Measurements from ENCODE around the gene LRRC49. TPM values are rescaled to one million over a fixed set of nuclear protein-coding genes. Genes with fewer than 3 reads are reported as not detected.

LRRC49 gene
- total RNA-seq, 1 experiment from 2014 or later = 8.4 TPM

- in situ Hi-C loops (cut with HindIII; ENCODE audit: low pct_unique_long_range_greater_than_20kb, low sequenced_read_pairs) = no loop called here
These were observed 165.0 kb downstream of the LRRC49 start for GRCh38 chr15:71057581-71057980.

GRCh38 chr15:71060983-71061382, 168.4 kb downstream of the LRRC49 start:
- no peak for DNase-seq (ENCODE audit: low read depth)
- in situ Hi-C loops (cut with HindIII; ENCODE audit: low pct_unique_long_range_greater_than_20kb, low sequenced_read_pairs) = no loop called here

More at GRCh38 chr15:71057581-71057980, 165.0 kb downstream of the LRRC49 start:
- DNase-seq (ENCODE audit: low read depth) = no peak

GRCh38 chr15:71066983-71067382, 174.4 kb downstream of the LRRC49 start:
- DNase-seq (ENCODE audit: low read depth) = no peak
- in situ Hi-C loops (cut with HindIII; ENCODE audit: low pct_unique_long_range_greater_than_20kb, low sequenced_read_pairs) = no loop called here

- no peak for DNase-seq (ENCODE audit: low read depth)
- in situ Hi-C loops (cut with HindIII; ENCODE audit: low pct_unique_long_range_greater_than_20kb, low sequenced_read_pairs) = no loop called here
These were observed 177.1 kb downstream of the LRRC49 start for GRCh38 chr15:71069693-71070092.

GRCh38 chr15:71071529-71071928, 178.9 kb downstream of the LRRC49 start:
- in situ Hi-C loops (cut with HindIII; ENCODE audit: low pct_unique_long_range_greater_than_20kb, low sequenced_read_pairs) = no loop called here
- DNase-seq (ENCODE audit: low read depth) = no peak

- DNase-seq (ENCODE audit: low read depth) = no peak
- in situ Hi-C loops (cut with HindIII; ENCODE audit: low pct_unique_long_range_greater_than_20kb, low sequenced_read_pairs) = no loop called here
These were observed 179.8 kb downstream of the LRRC49 start for GRCh38 chr15:71072423-71072822.

GRCh38 chr15:71078506-71079207, 186.0 kb downstream of the LRRC49 start:
- DNase-seq (ENCODE audit: low read depth) = no peak
- in situ Hi-C loops (cut with HindIII; ENCODE audit: low pct_unique_long_range_greater_than_20kb, low sequenced_read_pairs) = no loop called here

GRCh38 chr15:71079208-71080044, 186.8 kb downstream of the LRRC49 start:
- DNase-seq (ENCODE audit: low read depth) = no peak
- in situ Hi-C loops (cut with HindIII; ENCODE audit: low pct_unique_long_range_greater_than_20kb, low sequenced_read_pairs) = no loop called here

- in situ Hi-C loops (cut with HindIII; ENCODE audit: low pct_unique_long_range_greater_than_20kb, low sequenced_read_pairs) = no loop called here
- DNase-seq (ENCODE audit: low read depth) = no peak
These were observed 187.5 kb downstream of the LRRC49 start for GRCh38 chr15:71080166-71080565.

- DNase-seq (ENCODE audit: low read depth) = no peak
- in situ Hi-C loops (cut with HindIII; ENCODE audit: low pct_unique_long_range_greater_than_20kb, low sequenced_read_pairs) = no loop called here
These were observed 188.1 kb downstream of the LRRC49 start for GRCh38 chr15:71080705-71081104.

GRCh38 chr15:71082803-71083202, 190.2 kb downstream of the LRRC49 start:
- no peak for DNase-seq (ENCODE audit: low read depth)
- in situ Hi-C loops (cut with HindIII; ENCODE audit: low pct_unique_long_range_greater_than_20kb, low sequenced_read_pairs) = no loop called here

GRCh38 chr15:71083349-71083748, 190.7 kb downstream of the LRRC49 start:
- in situ Hi-C loops (cut with HindIII; ENCODE audit: low pct_unique_long_range_greater_than_20kb, low sequenced_read_pairs) = no loop called here
- no peak for DNase-seq (ENCODE audit: low read depth)

- DNase-seq (ENCODE audit: low read depth) = no peak
- in situ Hi-C loops (cut with HindIII; ENCODE audit: low pct_unique_long_range_greater_than_20kb, low sequenced_read_pairs) = no loop called here
These were observed 191.6 kb downstream of the LRRC49 start for GRCh38 chr15:71084264-71084663.

- in situ Hi-C loops (cut with HindIII; ENCODE audit: low pct_unique_long_range_greater_than_20kb, low sequenced_read_pairs) = no loop called here
- DNase-seq (ENCODE audit: low read depth) = no peak
These were observed 193.2 kb downstream of the LRRC49 start for GRCh38 chr15:71085809-71086208.

GRCh38 chr15:71088155-71088554, 195.5 kb downstream of the LRRC49 start:
- in situ Hi-C loops (cut with HindIII; ENCODE audit: low pct_unique_long_range_greater_than_20kb, low sequenced_read_pairs) = no loop called here
- no peak for DNase-seq (ENCODE audit: low read depth)

GRCh38 chr15:71088683-71089082, 196.1 kb downstream of the LRRC49 start:
- in situ Hi-C loops (cut with HindIII; ENCODE audit: low pct_unique_long_range_greater_than_20kb, low sequenced_read_pairs) = no loop called here
- no peak for DNase-seq (ENCODE audit: low read depth)

- DNase-seq (ENCODE audit: low read depth) = no peak
These were observed 197.2 kb downstream of the LRRC49 start for GRCh38 chr15:71089801-71090200.

GRCh38 chr15:71091601-71092000, 199.0 kb downstream of the LRRC49 start:
- DNase-seq (ENCODE audit: low read depth) = no peak
- in situ Hi-C loops (cut with HindIII; ENCODE audit: low pct_unique_long_range_greater_than_20kb, low sequenced_read_pairs) = no loop called here

More at GRCh38 chr15:71089801-71090200, 197.2 kb downstream of the LRRC49 start:
- in situ Hi-C loops (cut with HindIII; ENCODE audit: low pct_unique_long_range_greater_than_20kb, low sequenced_read_pairs) = no loop called here

GRCh38 chr15:71092056-71092600, 199.5 kb downstream of the LRRC49 start:
- in situ Hi-C loops (cut with HindIII; ENCODE audit: low pct_unique_long_range_greater_than_20kb, low sequenced_read_pairs) = no loop called here
- no peak for DNase-seq (ENCODE audit: low read depth)
